Activated T-helper 1 cell treated with Interleukin-2 at 50 U/mL for 16 hours (primary cell): ENCODE data around the gene HOXD4.

Experiments
- DNase-seq: peaks from one replicate; pipeline ENCODE4 v3.0.0-alpha.2; 2020; ENCODE audit warnings: low read depth

The HOXD4 gene

GRCh38 chr2:176188774-176189680, 37.7 kb downstream of the HOXD4 start:
- DNase-seq = no peak

GRCh38 chr2:176189681-176190641, 38.6 kb downstream of the HOXD4 start:
- no peak for DNase-seq

GRCh38 chr2:176192351-176192750, 41.0 kb downstream of the HOXD4 start:
- no peak for DNase-seq

- no peak for DNase-seq
Observed at GRCh38 chr2:176193048-176193447, 41.7 kb downstream of the HOXD4 start.

GRCh38 chr2:176199902-176200301, 48.6 kb downstream of the HOXD4 start:
- DNase-seq = no peak

- no peak for DNase-seq
Observed at GRCh38 chr2:176200971-176201370, 49.6 kb downstream of the HOXD4 start.

GRCh38 chr2:176202491-176202890, 51.1 kb downstream of the HOXD4 start:
- DNase-seq = no peak
